K562 (cell line): ENCODE measurements around the gene TMEM243. TPM values are rescaled to one million over a fixed set of nuclear protein-coding genes. Genes with fewer than 3 reads are reported as not detected.
A peak's percentile ranks its signal among the peaks of the same experiment; 100 is the strongest.

Experiments
- ATF2 ChIP-seq: sonication (generic); formaldehyde crosslinking; IDR thresholded peaks from 2 replicates; pipeline ENCODE4 v1.8.1; 2022; ENCODE audit warnings: missing genetic modification reagents
- BRD4 ChIP-seq: fragments of 200-600 bp; sonication (generic); IDR thresholded peaks from 2 replicates; pipeline ENCODE4 v1.6.1; 2017; ENCODE audit warnings: inconsistent platforms
- CHCHD3 ChIP-seq: fragments of 250-450 bp; sonication (Bioruptor Pico); IDR thresholded peaks from 2 replicates; pipeline ENCODE4 v2.1.2; 2022; ENCODE audit warnings: mild to moderate bottlenecking
- CTCFL ChIP-seq: IDR thresholded peaks from 2 replicates; pipeline ENCODE4 v1.6.1; 2011; ENCODE audit warnings: borderline replicate concordance, low read depth, mild to moderate bottlenecking, moderate library complexity, low read length; ENCODE audit not compliant: insufficient read depth, poor library complexity, severe bottlenecking
- ELF1 ChIP-seq: fragments of 200-800 bp; sonication (Bioruptor generic); IDR thresholded peaks from 2 replicates; pipeline ENCODE4 v1.6.1; 2016; ENCODE audit warnings: missing genetic modification characterization, missing compliant biosample characterization
- PHF21A ChIP-seq: fragments of 450-650 bp; IDR thresholded peaks from 2 replicates; pipeline ENCODE4 v1.6.1; 2017; ENCODE audit warnings: low read depth, borderline replicate concordance
- SIRT6 ChIP-seq: IDR thresholded peaks from one replicate; pipeline ENCODE4 v1.6.1; 2012; ENCODE audit warnings: low read depth, mild to moderate bottlenecking, control low read depth, inconsistent platforms, low read length, moderate library complexity
- SMARCA4 ChIP-seq: fragments of 450-650 bp; IDR thresholded peaks from 2 replicates; pipeline ENCODE4 v1.6.1; 2016
- ZBTB1 ChIP-seq: sonication (generic); formaldehyde crosslinking; IDR thresholded peaks from 2 replicates; pipeline ENCODE4 v1.8.1; 2023; ENCODE audit warnings: missing genetic modification reagents, low read depth, mild to moderate bottlenecking, borderline replicate concordance
- ZBTB49 ChIP-seq: sonication (generic); formaldehyde crosslinking; IDR thresholded peaks from 2 replicates; pipeline ENCODE4 v1.8.0; 2022; ENCODE audit warnings: missing genetic modification reagents, mild to moderate bottlenecking, borderline replicate concordance
- ZBTB8A ChIP-seq: fragments of 450-650 bp; IDR thresholded peaks from 2 replicates; pipeline ENCODE4 v1.6.1; 2018; ENCODE audit warnings: mild to moderate bottlenecking, moderate library complexity; ENCODE audit not compliant: partially characterized antibody
- ZNF184 ChIP-seq: sonication (generic); formaldehyde crosslinking; IDR thresholded peaks from 2 replicates; pipeline ENCODE4 v1.5.0; 2020; ENCODE audit warnings: missing genetic modification reagents
- ZNF436 ChIP-seq: fragments of 250-450, 450-650 bp; sonication (Bioruptor Pico); formaldehyde crosslinking; IDR thresholded peaks from 2 replicates; pipeline ENCODE4 v1.7.0; 2020; ENCODE audit warnings: mild to moderate bottlenecking
- polyA plus RNA-seq, 8 experiments: library from polyadenylated mRNA; depleted of rRNA in 4 of 8; stranded (reverse) in 5 of 8; unstranded in 3 of 8; fragments of >200 nt; fragmentation: Nextera tagmentation in 2 of 8; fragmentation: Illumina TruSeq in 1 of 8; extraction: Ambion mirVana in 2 of 8; extraction: Trizol in 1 of 8; gene quantifications; 2 replicates each; pipeline versions ENCODE4 v1.2.1 to v1.2.3, GENCODE V29; 2011 to 2014; ENCODE audit warnings: inconsistent platforms in 1 of 8, missing spikeins in 1 of 8
- total RNA-seq, 7 experiments: library from RNA; depleted of rRNA in 6 of 7; stranded (reverse); fragments of >200 nt in 6 of 7; fragmentation: Illumina TruSeq in 2 of 7; extraction: Trizol in 2 of 7; gene quantifications; 2 replicates each; pipeline versions ENCODE4 v1.2.1 to v1.2.3, GENCODE V29; 2011 to 2021; ENCODE audit warnings: low replicate concordance in 1 of 7
- TF ChIP-seq, protein P1 (sequence below): sonication (generic); formaldehyde crosslinking; IDR thresholded peaks from 2 replicates; pipeline ENCODE4 v1.8.1; 2022; ENCODE audit warnings: missing genetic modification reagents
- TF ChIP-seq, protein P2 (sequence below): fragments of 200-800 bp; sonication (Bioruptor generic); IDR thresholded peaks from 2 replicates; pipeline ENCODE4 v1.6.1; 2017; ENCODE audit warnings: missing genetic modification characterization, missing compliant biosample characterization
- TF ChIP-seq, protein P3 (sequence below): sonication (generic); formaldehyde crosslinking; IDR thresholded peaks from 2 replicates; pipeline ENCODE4 v1.8.1; 2023; ENCODE audit warnings: mild to moderate bottlenecking, missing genetic modification reagents

The TMEM243 gene
- total and polyA plus RNA-seq, 9 of the 15 experiments (the other 6 are each of a cell fraction or from before 2014, with no cell fraction given) = 3.9 to 8.6 (median 6.1) TPM

- TF ChIP-seq CTCFL (no peak), ELF1 (tag) (no peak), SIRT6 (no peak), ATF2 (no peak), BRD4 (no peak), ZNF184 (CRISPR knock-in tag) (no peak), SMARCA4 (no peak), PHF21A (peak; percentile 97), ZBTB8A (no peak), ZBTB1 (0 out of 2 replicates have a peak, but pooled peaks have one; percentile 66), CHCHD3 (CRISPR knock-in tag) (no peak), ZNF436 (CRISPR knock-in tag) (no peak), ZBTB49 (CRISPR knock-in tag) (no peak)
- TF ChIP-seq, protein P1, sequence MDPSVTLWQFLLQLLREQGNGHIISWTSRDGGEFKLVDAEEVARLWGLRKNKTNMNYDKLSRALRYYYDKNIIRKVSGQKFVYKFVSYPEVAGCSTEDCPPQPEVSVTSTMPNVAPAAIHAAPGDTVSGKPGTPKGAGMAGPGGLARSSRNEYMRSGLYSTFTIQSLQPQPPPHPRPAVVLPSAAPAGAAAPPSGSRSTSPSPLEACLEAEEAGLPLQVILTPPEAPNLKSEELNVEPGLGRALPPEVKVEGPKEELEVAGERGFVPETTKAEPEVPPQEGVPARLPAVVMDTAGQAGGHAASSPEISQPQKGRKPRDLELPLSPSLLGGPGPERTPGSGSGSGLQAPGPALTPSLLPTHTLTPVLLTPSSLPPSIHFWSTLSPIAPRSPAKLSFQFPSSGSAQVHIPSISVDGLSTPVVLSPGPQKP (CRISPR knock-in tag) = no peak
- TF ChIP-seq, protein P2, sequence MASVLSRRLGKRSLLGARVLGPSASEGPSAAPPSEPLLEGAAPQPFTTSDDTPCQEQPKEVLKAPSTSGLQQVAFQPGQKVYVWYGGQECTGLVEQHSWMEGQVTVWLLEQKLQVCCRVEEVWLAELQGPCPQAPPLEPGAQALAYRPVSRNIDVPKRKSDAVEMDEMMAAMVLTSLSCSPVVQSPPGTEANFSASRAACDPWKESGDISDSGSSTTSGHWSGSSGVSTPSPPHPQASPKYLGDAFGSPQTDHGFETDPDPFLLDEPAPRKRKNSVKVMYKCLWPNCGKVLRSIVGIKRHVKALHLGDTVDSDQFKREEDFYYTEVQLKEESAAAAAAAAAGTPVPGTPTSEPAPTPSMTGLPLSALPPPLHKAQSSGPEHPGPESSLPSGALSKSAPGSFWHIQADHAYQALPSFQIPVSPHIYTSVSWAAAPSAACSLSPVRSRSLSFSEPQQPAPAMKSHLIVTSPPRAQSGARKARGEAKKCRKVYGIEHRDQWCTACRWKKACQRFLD = 0 out of 2 replicates have a peak, but pooled peaks have one; percentile 47
- TF ChIP-seq, protein P3, sequence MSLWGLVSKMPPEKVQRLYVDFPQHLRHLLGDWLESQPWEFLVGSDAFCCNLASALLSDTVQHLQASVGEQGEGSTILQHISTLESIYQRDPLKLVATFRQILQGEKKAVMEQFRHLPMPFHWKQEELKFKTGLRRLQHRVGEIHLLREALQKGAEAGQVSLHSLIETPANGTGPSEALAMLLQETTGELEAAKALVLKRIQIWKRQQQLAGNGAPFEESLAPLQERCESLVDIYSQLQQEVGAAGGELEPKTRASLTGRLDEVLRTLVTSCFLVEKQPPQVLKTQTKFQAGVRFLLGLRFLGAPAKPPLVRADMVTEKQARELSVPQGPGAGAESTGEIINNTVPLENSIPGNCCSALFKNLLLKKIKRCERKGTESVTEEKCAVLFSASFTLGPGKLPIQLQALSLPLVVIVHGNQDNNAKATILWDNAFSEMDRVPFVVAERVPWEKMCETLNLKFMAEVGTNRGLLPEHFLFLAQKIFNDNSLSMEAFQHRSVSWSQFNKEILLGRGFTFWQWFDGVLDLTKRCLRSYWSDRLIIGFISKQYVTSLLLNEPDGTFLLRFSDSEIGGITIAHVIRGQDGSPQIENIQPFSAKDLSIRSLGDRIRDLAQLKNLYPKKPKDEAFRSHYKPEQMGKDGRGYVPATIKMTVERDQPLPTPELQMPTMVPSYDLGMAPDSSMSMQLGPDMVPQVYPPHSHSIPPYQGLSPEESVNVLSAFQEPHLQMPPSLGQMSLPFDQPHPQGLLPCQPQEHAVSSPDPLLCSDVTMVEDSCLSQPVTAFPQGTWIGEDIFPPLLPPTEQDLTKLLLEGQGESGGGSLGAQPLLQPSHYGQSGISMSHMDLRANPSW (CRISPR knock-in tag) = no peak
Observed at GRCh38 chr7:87220026-87220733, 648 bp upstream of the TMEM243 start (continued).
